Upper lobe of left lung (tissue), 6 donors: ENCODE data around the gene DENND1B. TPM values are rescaled to one million over a fixed set of nuclear protein-coding genes. Genes with fewer than 3 reads are reported as not detected.

Experiments used
- ATAC-seq, 2 donors: fragments of 200-7000 bp; cut with Tn5 transposase; one replicate each; pipeline ENCODE4 v1.9.1; 2022; ENCODE audit warnings: mild to moderate bottlenecking in 2 of 2, moderate library complexity in 2 of 2; ENCODE audit not compliant: low FRiP score in 2 of 2
- DNase-seq, 2 donors: peaks; one replicate each; pipeline ENCODE4 v3.0.0-alpha.2; 2019 to 2020
- H3K27ac ChIP-seq, 4 donors: fragments of 200-600 bp; sonication (generic); one replicate each; pipeline ENCODE4 v1.5.1; 2016 to 2019
- H3K27me3 ChIP-seq, 4 donors: fragments of 200-600 bp; sonication (generic); one replicate each; pipeline ENCODE4 v1.5.1; 2017 to 2019
- H3K36me3 ChIP-seq, 4 donors: fragments of 200-600 bp; sonication (generic); one replicate each; pipeline ENCODE4 v1.5.1; 2016 to 2019
- H3K4me1 ChIP-seq, 4 donors: fragments of 200-600 bp; sonication (generic); one replicate each; pipeline ENCODE4 v1.5.1; 2018 to 2019
- H3K4me3 ChIP-seq, 4 donors: fragments of 200-600 bp; sonication (generic); one replicate each; pipeline ENCODE4 v1.5.1; 2017 to 2019; ENCODE audit warnings: mild to moderate bottlenecking in 2 of 4, moderate library complexity in 1 of 4
- H3K9me3 ChIP-seq, 4 donors: fragments of 200-600 bp; sonication (generic); one replicate each; pipeline ENCODE4 v1.5.1; 2018 to 2019
- EP300 ChIP-seq, 4 donors: sonication (generic); formaldehyde crosslinking; IDR thresholded peaks; one replicate each; pipeline ENCODE4 v1.5.1; 2017; ENCODE audit warnings: antibody characterized with exemption in 4 of 4, control low read depth in 2 of 4
- POLR2A ChIP-seq, 4 donors: fragments of 450-650 bp; IDR thresholded peaks; one replicate each; pipeline ENCODE4 v1.5.1; 2016 to 2017; ENCODE audit warnings: antibody characterized with exemption in 4 of 4, mild to moderate bottlenecking in 2 of 4
- POLR2AphosphoS5 ChIP-seq, 2 donors: sonication (generic); formaldehyde crosslinking; IDR thresholded peaks; one replicate each; pipeline ENCODE4 v1.5.1; 2017; ENCODE audit warnings: antibody characterized with exemption in 2 of 2
- WGBS, 2 donors: methylation state at CpG; one replicate each; pipeline ENCODE4 v1.1.5; 2017 to 2018; 5-methylcytosine and 5-hydroxymethylcytosine counted together
- total RNA-seq, 6 donors: library from RNA; depleted of rRNA in 4 of 6; stranded (reverse); fragments of >200 nt in 4 of 6; gene quantifications; one replicate each; pipeline versions ENCODE4 v1.1.0 to v1.2.1, GENCODE V29; 2016 to 2021
- TF ChIP-seq, protein P1 (sequence below), 6 experiments: fragments of 450-650 bp in 4 of 6; fragments of 200-600 bp in 2 of 6; sonication (generic) in 2 of 6; IDR thresholded peaks; one replicate each; pipeline ENCODE4 v1.5.1; 2016 to 2019; ENCODE audit warnings: antibody characterized with exemption in 6 of 6
- donor health status: DM: no; HTN: no; CAD: no; lungs with moderate emphysema.
- donor health status: DM: no; HTN: yes; CAD: no; lungs with severe emphysema.

The DENND1B gene
- total RNA-seq, 6 donors from 2014 or later, result 14.9 to 39.1 (median 21.0) TPM

DNA sequence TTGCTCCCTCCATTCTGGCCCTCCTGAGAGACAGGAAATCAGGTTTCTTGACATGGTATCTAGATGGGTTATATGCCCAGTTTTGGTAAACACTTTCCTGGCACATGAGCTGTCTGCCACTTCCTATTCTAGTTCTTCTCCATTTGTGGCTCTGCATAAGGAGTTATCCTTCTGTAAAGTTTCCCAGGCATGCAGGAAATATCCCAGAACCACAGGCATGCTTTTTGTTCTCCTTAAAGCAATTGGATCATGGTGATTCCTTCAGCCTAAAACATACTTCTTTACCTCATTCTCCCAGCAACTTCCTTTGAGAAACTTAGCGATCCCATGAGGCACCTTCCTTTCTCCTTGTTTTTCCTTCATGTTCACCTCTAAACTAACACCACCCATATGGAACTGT, 307.4 kb downstream of the DENND1B start:
- DNase-seq (no peak), ATAC-seq (no peak)
- Histone ChIP-seq H3K36me3 (no peaks in the 10 kb centered on the region), H3K27me3 (no peaks in the 10 kb centered on the region), H3K27ac (no peak overlapping the region), H3K4me1 (no peaks in the 10 kb centered on the region), H3K4me3 (no peak overlapping the region), H3K9me3 (no peaks in the 10 kb centered on the region)
- TF ChIP-seq POLR2AphosphoS5 (IDR thresholded peaks at IDR 0.05) (no peak), POLR2A (IDR thresholded peaks at IDR 0.05) (no peak), EP300 (IDR thresholded peaks at IDR 0.05) (no peak)
- TF ChIP-seq, protein P1, sequence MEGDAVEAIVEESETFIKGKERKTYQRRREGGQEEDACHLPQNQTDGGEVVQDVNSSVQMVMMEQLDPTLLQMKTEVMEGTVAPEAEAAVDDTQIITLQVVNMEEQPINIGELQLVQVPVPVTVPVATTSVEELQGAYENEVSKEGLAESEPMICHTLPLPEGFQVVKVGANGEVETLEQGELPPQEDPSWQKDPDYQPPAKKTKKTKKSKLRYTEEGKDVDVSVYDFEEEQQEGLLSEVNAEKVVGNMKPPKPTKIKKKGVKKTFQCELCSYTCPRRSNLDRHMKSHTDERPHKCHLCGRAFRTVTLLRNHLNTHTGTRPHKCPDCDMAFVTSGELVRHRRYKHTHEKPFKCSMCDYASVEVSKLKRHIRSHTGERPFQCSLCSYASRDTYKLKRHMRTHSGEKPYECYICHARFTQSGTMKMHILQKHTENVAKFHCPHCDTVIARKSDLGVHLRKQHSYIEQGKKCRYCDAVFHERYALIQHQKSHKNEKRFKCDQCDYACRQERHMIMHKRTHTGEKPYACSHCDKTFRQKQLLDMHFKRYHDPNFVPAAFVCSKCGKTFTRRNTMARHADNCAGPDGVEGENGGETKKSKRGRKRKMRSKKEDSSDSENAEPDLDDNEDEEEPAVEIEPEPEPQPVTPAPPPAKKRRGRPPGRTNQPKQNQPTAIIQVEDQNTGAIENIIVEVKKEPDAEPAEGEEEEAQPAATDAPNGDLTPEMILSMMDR (IDR thresholded peaks at IDR 0.05), result no peak
- WGBS, 2 donors, result 94 to 97% methylated on average over 1 of the region's 1 CpG

- no peak overlapping the region for H3K27ac ChIP-seq
- no peak for ATAC-seq
- H3K4me1 ChIP-seq, result no peaks in the 10 kb centered on the region
- no peak for DNase-seq
- no peak overlapping the region for H3K4me3 ChIP-seq
- H3K9me3 ChIP-seq, result no peaks in the 10 kb centered on the region
- no peaks in the 10 kb centered on the region for H3K27me3 ChIP-seq
- WGBS, 2 donors, result 76 to 78% methylated on average over 3 of the region's 3 CpGs
- no peaks in the 10 kb centered on the region for H3K36me3 ChIP-seq
- TF ChIP-seq POLR2A (IDR thresholded peaks at IDR 0.05) (no peak), POLR2AphosphoS5 (IDR thresholded peaks at IDR 0.05) (no peak), EP300 (IDR thresholded peaks at IDR 0.05) (no peak)
- TF ChIP-seq, protein P1 (IDR thresholded peaks at IDR 0.05), result no peak
These were observed 308.5 kb downstream of the DENND1B start for GRCh38 chr1:197466813-197467212.

- DNase-seq (no peak), ATAC-seq (no peak)
- WGBS, 2 donors, result 80 to 84% methylated on average over 3 of the region's 3 CpGs
- Histone ChIP-seq H3K9me3 (no peaks in the 10 kb centered on the region), H3K27me3 (no peaks in the 10 kb centered on the region), H3K4me1 (no peaks in the 10 kb centered on the region), H3K4me3 (no peak overlapping the region), H3K27ac (no peak overlapping the region), H3K36me3 (no peaks in the 10 kb centered on the region)
- TF ChIP-seq POLR2A (IDR thresholded peaks at IDR 0.05) (no peak), EP300 (IDR thresholded peaks at IDR 0.05) (no peak), POLR2AphosphoS5 (IDR thresholded peaks at IDR 0.05) (no peak)
- TF ChIP-seq, protein P1 (IDR thresholded peaks at IDR 0.05), result no peak
These were observed 309.6 kb downstream of the DENND1B start for GRCh38 chr1:197465528-197466327.

GRCh38 chr1:197464044-197464443, 311.2 kb downstream of the DENND1B start:
- no peaks in the 10 kb centered on the region for H3K27me3 ChIP-seq
- no peak overlapping the region for H3K4me3 ChIP-seq

More at GRCh38 chr1:197464044-197464443, 311.2 kb downstream of the DENND1B start:
- WGBS, 2 donors, result 22% methylated on average over 7 of the region's 7 CpGs
- Histone ChIP-seq H3K9me3 (no peaks in the 10 kb centered on the region), H3K36me3 (no peaks in the 10 kb centered on the region), H3K27ac (no peak overlapping the region), H3K4me1 (no peaks in the 10 kb centered on the region)
- TF ChIP-seq POLR2AphosphoS5 (IDR thresholded peaks at IDR 0.05), result peak in 1 of 2 donors; percentile 49
- TF ChIP-seq POLR2A (IDR thresholded peaks at IDR 0.05), result no peak
- TF ChIP-seq, protein P1 (IDR thresholded peaks at IDR 0.05), result no peak
- DNase-seq (no peak), ATAC-seq (peak; percentile 60 to 75)
